Omental fat pad (tissue), 4 donors: Measurements from ENCODE around the gene JMJD7. TPM values are rescaled to one million over a fixed set of nuclear protein-coding genes. Genes with fewer than 3 reads are reported as not detected.

Source experiments
- ATAC-seq: fragments of 150-250 bp; one replicate; pipeline ENCODE4 v1.9.1; 2016; ENCODE audit warnings: mild to moderate bottlenecking, moderate library complexity; ENCODE audit not compliant: low FRiP score
- DNase-seq: peaks from one replicate; pipeline ENCODE4 v3.0.0-alpha.2; 2019; ENCODE audit warnings: low spot score
- small RNA-seq: library from RNA; depleted of rRNA; stranded (forward); fragments of <200 nt; gene quantifications from one replicate; pipeline ENCODE3, GENCODE V24; 2016
- total RNA-seq, 4 donors: library from RNA; depleted of rRNA; stranded (reverse); fragments of >200 nt; gene quantifications; one replicate each; pipeline ENCODE4 v1.1.0, GENCODE V29; 2016
- TF ChIP-seq, protein P1 (sequence below), 3 donors: fragments of 450-650 bp; IDR thresholded peaks; one replicate each; pipeline ENCODE4 v1.5.1; 2016 to 2017; ENCODE audit warnings: antibody characterized with exemption in 3 of 3, mild to moderate bottlenecking in 3 of 3, moderate library complexity in 2 of 3

Gene JMJD7
- total RNA-seq, 4 donors from 2014 or later, result 3.8 to 11.5 (median 8.5) TPM

DNA sequence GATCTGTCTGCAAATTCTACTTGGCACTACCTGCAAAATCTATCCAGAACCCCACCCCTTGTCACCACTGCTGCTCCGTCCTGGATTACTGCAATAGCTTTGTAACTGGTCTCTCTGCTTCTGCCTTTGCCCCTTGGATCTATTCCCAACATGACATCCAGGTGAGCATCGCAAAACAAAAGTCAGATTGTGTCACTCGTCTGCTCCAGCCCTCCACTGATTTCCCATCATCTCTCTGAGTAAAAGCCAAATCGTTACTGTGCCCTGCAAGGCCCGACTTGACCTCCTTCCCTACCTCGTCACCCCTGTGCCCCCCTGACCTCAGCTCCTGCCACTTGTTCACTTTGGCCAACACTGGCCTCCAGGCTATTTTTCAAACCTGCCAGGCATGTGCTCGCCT is 56.6 kb downstream of the JMJD7 start:
- ATAC-seq (no peak), DNase-seq (no peak)
- TF ChIP-seq, protein P1, sequence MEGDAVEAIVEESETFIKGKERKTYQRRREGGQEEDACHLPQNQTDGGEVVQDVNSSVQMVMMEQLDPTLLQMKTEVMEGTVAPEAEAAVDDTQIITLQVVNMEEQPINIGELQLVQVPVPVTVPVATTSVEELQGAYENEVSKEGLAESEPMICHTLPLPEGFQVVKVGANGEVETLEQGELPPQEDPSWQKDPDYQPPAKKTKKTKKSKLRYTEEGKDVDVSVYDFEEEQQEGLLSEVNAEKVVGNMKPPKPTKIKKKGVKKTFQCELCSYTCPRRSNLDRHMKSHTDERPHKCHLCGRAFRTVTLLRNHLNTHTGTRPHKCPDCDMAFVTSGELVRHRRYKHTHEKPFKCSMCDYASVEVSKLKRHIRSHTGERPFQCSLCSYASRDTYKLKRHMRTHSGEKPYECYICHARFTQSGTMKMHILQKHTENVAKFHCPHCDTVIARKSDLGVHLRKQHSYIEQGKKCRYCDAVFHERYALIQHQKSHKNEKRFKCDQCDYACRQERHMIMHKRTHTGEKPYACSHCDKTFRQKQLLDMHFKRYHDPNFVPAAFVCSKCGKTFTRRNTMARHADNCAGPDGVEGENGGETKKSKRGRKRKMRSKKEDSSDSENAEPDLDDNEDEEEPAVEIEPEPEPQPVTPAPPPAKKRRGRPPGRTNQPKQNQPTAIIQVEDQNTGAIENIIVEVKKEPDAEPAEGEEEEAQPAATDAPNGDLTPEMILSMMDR (IDR thresholded peaks at IDR 0.05), result no peak

DNA sequence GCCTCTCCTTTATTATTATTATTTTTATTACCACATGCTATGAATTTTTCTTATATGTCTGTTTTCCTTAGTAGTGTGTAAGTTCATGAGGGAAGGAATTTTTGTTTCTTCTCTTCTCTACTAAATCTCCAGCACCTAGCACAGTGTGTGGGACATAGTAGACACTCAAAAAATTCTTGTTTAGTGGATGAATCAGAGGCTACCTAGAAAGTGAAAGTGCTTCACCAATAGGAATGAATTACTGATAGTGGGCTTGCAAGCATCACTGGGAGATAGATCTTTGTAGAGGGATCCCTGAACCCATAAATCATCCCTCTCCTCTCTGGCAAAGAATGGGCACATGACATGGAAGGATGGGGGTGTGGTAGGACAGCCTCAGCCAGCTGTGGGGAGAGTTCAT is 57.4 kb downstream of the JMJD7 start:
- ATAC-seq (no peak), DNase-seq (no peak)
- TF ChIP-seq, protein P1 (IDR thresholded peaks at IDR 0.05), result no peak

DNA sequence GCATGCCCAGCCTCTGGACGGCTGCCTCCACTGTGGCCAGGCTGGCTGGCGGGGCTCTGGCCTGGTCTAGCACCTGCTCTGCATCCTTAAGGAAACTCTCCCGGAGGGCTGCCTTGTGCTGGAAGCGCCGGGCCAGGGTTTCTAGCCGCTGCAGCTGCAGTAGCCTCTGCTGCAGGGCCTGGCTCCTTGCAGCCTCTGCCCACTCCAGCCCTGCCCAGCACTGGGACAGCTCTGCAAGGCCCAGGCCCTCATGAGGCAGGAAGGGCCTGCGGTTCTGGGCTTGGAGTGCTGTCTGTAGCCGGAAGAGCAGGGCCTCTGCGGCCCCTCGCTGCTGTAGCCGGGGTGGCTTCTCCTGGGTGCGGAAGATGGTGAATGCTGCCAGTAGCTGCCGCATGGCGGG is 57.9 kb downstream of the JMJD7 start:
- ATAC-seq (no peak), DNase-seq (no peak)
- TF ChIP-seq, protein P1 (IDR thresholded peaks at IDR 0.05), result no peak

DNA sequence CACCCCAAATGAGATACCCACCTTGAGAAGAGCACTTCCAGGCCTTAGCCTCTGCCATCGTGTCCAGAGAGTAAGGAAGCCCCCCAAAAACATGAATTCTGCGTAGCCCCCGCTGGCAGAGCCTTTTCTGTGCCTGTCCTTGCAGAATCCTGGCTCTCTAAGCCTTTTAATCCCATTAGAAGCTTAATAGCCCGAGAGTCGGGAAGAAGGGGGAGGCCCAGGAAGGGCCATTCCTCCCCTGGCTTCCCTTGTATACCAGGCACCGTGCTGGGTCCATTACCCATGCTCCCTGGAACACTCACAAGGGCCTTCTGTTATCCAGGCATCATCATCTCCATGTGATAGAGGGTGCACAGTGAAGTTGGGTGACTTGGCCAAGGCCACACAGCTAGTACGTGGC is 58.8 kb downstream of the JMJD7 start:
- TF ChIP-seq, protein P1 (IDR thresholded peaks at IDR 0.05), result no peak
- no peak for DNase-seq
- ATAC-seq, result no peak

DNA sequence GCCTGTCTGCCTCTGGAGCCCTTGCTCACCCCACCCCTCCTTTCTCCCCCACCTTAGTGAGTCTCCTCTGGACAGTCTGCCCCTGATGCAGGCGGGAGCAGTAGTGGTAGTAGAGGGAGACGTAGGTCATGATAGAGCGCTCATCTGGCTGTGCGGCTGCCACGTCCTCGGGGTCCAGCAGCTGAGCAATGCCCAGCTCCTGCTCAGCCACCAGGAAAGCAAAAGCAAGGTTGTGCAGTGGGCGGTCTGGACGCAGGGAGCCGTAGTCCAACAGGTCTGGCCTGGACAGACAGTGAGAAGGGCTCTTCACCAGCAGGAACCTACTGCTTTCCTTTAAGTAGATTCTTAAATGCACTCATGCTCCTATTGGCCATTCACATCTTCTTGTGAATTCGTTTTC is 59.3 kb downstream of the JMJD7 start:
- DNase-seq (no peak), ATAC-seq (no peak)
- TF ChIP-seq, protein P1 (IDR thresholded peaks at IDR 0.05), result no peak

Small RNAs within 50 kb of the gene (small RNA-seq; reads per million reads assigned to genes)
- gene JMJD7-PLA2G4B, result not detected
- gene MIR4310, result not detected
- not detected for gene RNA5SP393

Other genes with a start within 250 kb of the JMJD7 start
- 10 to 100 TPM; 34.9 to 50.7 (median 35.9) TPM for gene MGA, start 167.7 kb upstream of the JMJD7 start, total RNA-seq
- gene MAPKBP1, start 53.6 kb upstream of the JMJD7 start, total RNA-seq, result 10 to 100 TPM; 13.4 to 24.1 (median 14.4) TPM
- gene PLA2G4B, start 10.8 kb downstream of the JMJD7 start, total RNA-seq, result 10 to 100 TPM in 1 of 4 donors, 1 to 10 TPM in 3; 1.1 to 13.6 (median 2.3) TPM
- 1 to 10 TPM in 3 of 4 donors, under 1 TPM in 1; 0.19 to 3.8 (median 1.8) TPM for gene SPTBN5, start 66.0 kb downstream of the JMJD7 start, total RNA-seq
- gene EHD4, start 144.5 kb downstream of the JMJD7 start, total RNA-seq, result 10 to 100 TPM; 30.5 to 88.6 (median 37.8) TPM
- gene PLA2G4E, start 192.9 kb downstream of the JMJD7 start, total RNA-seq, result under 1 TPM in 1 of 4 donors, not detected in 3; 0.12 TPM